ENCODE results near the gene LRP2.

DNA sequence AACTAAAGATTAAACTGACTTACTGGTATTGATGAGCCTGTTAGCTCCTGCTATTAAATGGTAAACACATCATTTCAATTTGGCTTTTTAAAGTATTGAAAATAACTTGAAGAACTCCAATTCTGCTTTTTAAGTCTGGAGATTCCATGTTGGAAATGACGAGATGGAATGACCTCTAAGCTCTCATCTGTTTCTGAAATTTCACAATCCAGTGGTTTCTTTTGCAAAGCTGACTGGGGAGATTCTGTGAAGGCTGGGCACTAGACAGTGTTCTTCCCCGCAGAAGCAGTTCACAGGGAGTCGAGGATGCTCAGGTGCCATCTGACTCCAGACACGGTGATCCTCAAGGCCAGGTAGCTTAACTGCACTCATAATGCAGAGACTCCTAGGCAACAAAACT is 248.3 kb downstream of the LRP2 start:
- no peak for TF ChIP-seq SMAD4 (CRISPR knock-in tag; IDR thresholded peaks at IDR 0.05)
- TF ChIP-seq, protein P1, sequence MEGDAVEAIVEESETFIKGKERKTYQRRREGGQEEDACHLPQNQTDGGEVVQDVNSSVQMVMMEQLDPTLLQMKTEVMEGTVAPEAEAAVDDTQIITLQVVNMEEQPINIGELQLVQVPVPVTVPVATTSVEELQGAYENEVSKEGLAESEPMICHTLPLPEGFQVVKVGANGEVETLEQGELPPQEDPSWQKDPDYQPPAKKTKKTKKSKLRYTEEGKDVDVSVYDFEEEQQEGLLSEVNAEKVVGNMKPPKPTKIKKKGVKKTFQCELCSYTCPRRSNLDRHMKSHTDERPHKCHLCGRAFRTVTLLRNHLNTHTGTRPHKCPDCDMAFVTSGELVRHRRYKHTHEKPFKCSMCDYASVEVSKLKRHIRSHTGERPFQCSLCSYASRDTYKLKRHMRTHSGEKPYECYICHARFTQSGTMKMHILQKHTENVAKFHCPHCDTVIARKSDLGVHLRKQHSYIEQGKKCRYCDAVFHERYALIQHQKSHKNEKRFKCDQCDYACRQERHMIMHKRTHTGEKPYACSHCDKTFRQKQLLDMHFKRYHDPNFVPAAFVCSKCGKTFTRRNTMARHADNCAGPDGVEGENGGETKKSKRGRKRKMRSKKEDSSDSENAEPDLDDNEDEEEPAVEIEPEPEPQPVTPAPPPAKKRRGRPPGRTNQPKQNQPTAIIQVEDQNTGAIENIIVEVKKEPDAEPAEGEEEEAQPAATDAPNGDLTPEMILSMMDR (IDR thresholded peaks at IDR 0.05) = no peak
- no peak for TF ChIP-seq GRHL2 (CRISPR knock-in tag; IDR thresholded peaks at IDR 0.05; ENCODE audit: insufficient replicate concordance, severe bottlenecking)
- no peak for TF ChIP-seq NR3C1 (CRISPR knock-in tag; conservative IDR thresholded peaks at IDR 0.05; ENCODE audit: low read depth)
- TF ChIP-seq JUN (CRISPR knock-in tag; IDR thresholded peaks at IDR 0.05) = no peak
- TF ChIP-seq, protein P2, sequence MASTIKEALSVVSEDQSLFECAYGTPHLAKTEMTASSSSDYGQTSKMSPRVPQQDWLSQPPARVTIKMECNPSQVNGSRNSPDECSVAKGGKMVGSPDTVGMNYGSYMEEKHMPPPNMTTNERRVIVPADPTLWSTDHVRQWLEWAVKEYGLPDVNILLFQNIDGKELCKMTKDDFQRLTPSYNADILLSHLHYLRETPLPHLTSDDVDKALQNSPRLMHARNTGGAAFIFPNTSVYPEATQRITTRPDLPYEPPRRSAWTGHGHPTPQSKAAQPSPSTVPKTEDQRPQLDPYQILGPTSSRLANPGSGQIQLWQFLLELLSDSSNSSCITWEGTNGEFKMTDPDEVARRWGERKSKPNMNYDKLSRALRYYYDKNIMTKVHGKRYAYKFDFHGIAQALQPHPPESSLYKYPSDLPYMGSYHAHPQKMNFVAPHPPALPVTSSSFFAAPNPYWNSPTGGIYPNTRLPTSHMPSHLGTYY (CRISPR knock-in tag; IDR thresholded peaks at IDR 0.05) = no peak
- no peak for TF ChIP-seq ESRRA (CRISPR knock-in tag; IDR thresholded peaks at IDR 0.05; ENCODE audit: borderline replicate concordance)
- TF ChIP-seq KAT7 (CRISPR knock-in tag; IDR thresholded peaks at IDR 0.05; ENCODE audit: borderline replicate concordance) = no peak
- TF ChIP-seq, protein P3, sequence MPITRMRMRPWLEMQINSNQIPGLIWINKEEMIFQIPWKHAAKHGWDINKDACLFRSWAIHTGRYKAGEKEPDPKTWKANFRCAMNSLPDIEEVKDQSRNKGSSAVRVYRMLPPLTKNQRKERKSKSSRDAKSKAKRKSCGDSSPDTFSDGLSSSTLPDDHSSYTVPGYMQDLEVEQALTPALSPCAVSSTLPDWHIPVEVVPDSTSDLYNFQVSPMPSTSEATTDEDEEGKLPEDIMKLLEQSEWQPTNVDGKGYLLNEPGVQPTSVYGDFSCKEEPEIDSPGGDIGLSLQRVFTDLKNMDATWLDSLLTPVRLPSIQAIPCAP (CRISPR knock-in tag; IDR thresholded peaks at IDR 0.05) = no peak
- TF ChIP-seq, protein P4, sequence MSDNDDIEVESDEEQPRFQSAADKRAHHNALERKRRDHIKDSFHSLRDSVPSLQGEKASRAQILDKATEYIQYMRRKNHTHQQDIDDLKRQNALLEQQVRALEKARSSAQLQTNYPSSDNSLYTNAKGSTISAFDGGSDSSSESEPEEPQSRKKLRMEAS (CRISPR knock-in tag; IDR thresholded peaks at IDR 0.05) = no peak
- TF ChIP-seq GABPB1 (CRISPR knock-in tag; IDR thresholded peaks at IDR 0.05) = no peak

Data from WTC11 (cell line).